ENCODE results near the gene NAA80.

Gene NAA80

DNA sequence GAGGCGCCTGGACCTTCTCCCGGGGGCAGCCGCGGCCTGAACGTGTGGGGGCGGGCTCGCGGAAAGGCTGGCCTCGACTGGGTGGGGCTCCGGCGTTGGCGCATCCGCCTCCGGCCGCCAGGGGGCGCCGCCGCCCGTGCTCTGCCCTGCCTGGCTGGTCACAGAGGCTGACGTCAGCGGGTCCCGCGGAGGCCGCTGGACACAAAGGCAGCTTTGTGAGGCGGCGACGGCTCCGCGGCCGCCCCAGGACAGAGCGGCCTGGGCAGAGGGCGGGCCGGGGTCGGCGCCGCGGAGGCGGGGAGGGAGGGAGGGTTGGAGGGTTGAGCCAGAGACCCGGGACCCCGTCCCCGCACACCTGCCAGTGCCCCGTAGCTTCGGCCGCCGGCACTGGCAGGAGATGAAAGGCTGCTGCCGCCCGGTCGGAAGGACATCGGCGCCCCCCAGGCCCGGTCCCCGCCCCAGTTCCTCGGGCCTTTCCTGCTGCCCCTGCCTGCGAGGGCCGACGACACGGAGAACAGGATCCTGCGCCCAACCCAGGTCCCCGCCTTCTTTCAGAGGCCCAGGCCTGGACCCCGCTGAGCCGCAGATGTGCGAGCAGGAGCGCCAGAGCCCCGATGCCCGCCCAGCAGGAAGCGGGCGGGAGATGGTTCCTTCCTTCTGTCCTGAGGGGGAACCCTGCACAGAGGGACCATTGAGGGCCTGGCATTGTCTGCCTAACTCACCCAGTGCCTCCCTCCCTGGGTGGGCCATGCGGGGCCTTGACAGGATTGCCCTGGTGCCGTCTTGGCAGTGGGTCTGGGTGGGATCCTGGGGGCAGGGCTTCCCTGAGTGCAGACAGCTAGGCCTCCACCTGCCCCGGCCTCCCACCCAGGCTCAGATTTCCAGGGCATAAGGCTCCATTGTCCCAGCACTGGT lies 38.9 kb downstream of the NAA80 start:
- TF ChIP-seq CTCF (IDR thresholded peaks at IDR 0.05; ENCODE audit: low read depth, low read length) = peak; percentile 83
- H3K4me3 ChIP-seq (ENCODE audit: low read depth, low read length) = peak overlapping the region; percentile 51

GRCh38 chr3:50259432-50260026 lies 39.7 kb downstream of the NAA80 start:
- H3K4me3 ChIP-seq (ENCODE audit: low read depth, low read length) = no peak overlapping the region
- no peak for TF ChIP-seq CTCF (IDR thresholded peaks at IDR 0.05; ENCODE audit: low read depth, low read length)

- H3K4me3 ChIP-seq (ENCODE audit: low read depth, low read length) = no peak overlapping the region
- no peak for TF ChIP-seq CTCF (IDR thresholded peaks at IDR 0.05; ENCODE audit: low read depth, low read length)
These were observed 40.2 kb downstream of the NAA80 start for GRCh38 chr3:50258979-50259378.

DNA sequence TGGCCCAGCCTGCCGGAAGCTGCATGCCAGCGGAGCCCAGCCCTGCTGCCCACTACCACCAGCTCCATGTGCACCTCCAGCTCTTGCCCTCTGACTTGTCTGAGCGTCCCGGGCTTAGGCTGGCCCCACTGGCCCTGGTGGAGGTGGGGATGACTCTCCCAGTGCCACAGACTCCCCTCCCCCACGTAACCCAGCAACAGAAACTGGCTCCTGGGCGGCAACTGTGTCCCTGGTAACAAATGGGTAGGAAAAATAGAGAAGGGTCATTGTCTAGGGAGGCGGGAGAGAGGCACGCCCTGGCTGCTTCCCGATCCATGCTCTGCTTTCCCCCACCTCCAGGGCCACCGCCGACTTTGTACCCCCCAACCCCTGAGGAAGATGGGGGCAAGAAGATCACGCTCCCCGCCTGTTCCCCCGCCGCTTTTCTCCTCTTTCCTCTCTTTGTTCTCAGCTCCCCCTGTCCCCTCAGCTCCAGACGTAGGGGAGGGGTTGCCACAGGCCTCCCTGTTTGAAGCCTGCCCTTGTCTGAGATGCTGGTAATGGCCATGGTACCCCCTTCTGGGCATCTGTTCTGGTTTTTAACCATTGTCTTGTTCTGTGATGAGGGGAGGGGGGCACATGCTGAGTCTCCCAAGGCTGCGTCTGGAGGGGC lies 41.0 kb downstream of the NAA80 start:
- H3K4me3 ChIP-seq (ENCODE audit: low read depth, low read length) = no peak overlapping the region
- TF ChIP-seq CTCF (IDR thresholded peaks at IDR 0.05; ENCODE audit: low read depth, low read length) = no peak

- peak; percentile 46 for TF ChIP-seq CTCF (IDR thresholded peaks at IDR 0.05; ENCODE audit: low read depth, low read length)
- H3K4me3 ChIP-seq (ENCODE audit: low read depth, low read length) = no peak overlapping the region
These were observed 42.0 kb downstream of the NAA80 start for GRCh38 chr3:50256978-50257890.

DNA sequence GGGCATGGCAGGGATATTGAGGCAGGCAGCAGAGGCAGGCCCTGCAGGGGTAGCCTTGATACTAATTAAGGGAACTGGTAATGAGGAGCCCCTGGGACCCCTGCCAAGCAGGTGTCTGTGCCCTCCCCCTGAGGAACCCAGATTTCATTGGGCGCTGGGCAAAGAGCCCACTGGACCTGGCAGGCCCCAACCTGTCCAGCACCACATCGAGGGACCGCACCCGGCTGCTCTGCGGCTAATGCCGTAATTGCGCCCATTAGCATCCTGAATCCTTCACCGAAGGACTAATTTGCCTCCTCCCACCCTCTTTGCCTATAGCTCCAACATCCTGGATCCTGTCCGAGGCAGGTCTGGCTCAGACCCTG lies 44.0 kb downstream of the NAA80 start:
- H3K4me3 ChIP-seq (ENCODE audit: low read depth, low read length) = no peak overlapping the region

More for the DNA sequence above, 44.0 kb downstream of the NAA80 start:
- no peak for TF ChIP-seq CTCF (IDR thresholded peaks at IDR 0.05; ENCODE audit: low read depth, low read length)

Data from WI38 (cell line).